ENCODE measurements around the gene DLL3.
"Not testable (repeated sequence)": the region's sequence is repeated elsewhere in the genome, so short reads cannot be mapped to it uniquely, and the experiment has no call there.

DLL3 gene

GRCh38 chr19:39475748-39476147 is 23.0 kb upstream of the DLL3 start:
- no peak overlapping the region for H3K4me3 ChIP-seq (ENCODE audit: low read depth, low read length)
- no peak for TF ChIP-seq CTCF (IDR thresholded peaks at IDR 0.05; ENCODE audit: insufficient read depth, low read depth, low read length, missing control alignments)
- DNase-seq (ENCODE audit: low read depth), result no peak

DNA sequence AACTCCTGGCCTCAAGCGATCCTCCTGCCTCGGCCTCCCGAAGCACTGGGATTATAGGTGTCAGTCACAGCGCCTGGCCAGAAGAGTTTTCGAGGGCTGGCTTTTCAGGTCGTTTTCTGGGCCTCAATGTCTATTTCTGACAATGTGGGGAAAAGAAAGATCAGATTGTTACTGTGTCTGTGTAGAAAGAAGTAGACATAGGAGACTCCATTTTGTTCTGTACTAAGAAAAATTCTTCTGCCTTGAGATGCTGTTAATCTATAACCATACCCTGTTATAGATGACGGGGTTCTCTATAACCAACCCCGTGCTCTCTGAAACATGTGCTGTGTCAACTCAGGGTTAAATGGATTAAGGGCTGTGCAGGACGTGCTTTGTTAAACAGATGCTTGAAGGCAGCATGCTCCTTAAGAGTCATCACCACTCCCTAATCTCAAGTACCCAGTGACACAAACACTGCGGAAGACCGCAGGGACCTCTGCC is 19.4 kb upstream of the DLL3 start:
- H3K4me3 ChIP-seq (ENCODE audit: low read depth, low read length); DNase-seq (ENCODE audit: low read depth): not testable (repeated sequence)

- no peak for DNase-seq (ENCODE audit: low read depth)
- peak overlapping the region; percentile 71 for H3K4me3 ChIP-seq (ENCODE audit: low read depth, low read length)
- no peak for TF ChIP-seq CTCF (IDR thresholded peaks at IDR 0.05; ENCODE audit: insufficient read depth, low read depth, low read length, missing control alignments)
Measured at GRCh38 chr19:39479916-39480315, 18.8 kb upstream of the DLL3 start.

DNA sequence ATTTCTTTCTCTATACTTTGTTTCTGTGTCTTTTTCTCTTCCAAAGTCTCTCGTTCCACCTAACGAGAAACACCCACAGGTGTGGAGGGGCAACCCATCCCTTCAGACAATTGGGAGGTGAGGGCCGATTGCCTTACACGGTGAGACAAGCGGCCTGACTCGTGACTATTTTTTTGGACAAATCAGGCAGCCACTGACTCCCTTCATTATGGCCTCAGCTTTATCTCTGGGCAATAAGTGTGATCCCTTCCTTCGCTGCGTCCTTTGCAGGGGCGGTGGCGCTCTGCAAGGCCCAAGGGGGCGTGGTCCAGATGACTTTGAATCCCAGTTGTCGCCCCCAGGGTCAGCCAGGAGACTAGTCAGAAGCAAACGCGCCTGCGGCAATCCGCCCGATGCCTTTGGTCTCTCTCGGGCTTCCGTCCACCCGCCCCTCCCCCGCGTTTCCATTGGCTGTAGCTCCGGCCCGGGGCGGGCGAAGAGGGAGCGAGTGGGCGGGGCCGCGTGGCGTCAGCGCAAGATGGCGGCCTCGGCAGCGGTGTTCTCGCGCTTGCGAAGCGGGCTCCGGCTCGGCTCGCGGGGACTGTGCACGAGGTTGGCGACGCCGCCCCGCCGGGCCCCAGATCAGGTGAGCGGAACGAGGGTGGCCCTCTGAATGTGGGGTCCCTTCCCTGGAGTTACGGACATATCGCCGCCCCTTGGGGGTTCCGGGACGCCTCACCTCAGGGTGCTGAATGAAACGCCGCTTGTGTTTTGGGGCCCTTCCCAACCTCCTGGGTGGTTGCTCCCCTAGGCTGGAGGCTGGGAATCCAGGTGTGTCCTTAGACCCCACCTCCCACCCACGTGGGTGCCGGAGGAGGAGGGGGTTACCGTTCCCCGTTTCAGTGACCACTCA is 18.2 kb upstream of the DLL3 start, which contains the start of gene TIMM50:
TIMM50 (plus strand) TSS at position 502 of the 892 bp plus-strand sequence; CDS start at position 518, 16 bp downstream.
- H3K4me3 ChIP-seq (ENCODE audit: low read depth, low read length), result peak within 1 kb of the TSS; percentile 71
- peak; percentile 97 for DNase-seq (ENCODE audit: low read depth)
- no peak for TF ChIP-seq CTCF (IDR thresholded peaks at IDR 0.05; ENCODE audit: insufficient read depth, low read depth, low read length, missing control alignments)

GRCh38 chr19:39481229-39481545 is 17.6 kb upstream of the DLL3 start:
- DNase-seq (ENCODE audit: low read depth), result no peak
- TF ChIP-seq CTCF (IDR thresholded peaks at IDR 0.05; ENCODE audit: insufficient read depth, low read depth, low read length, missing control alignments), result no peak
- H3K4me3 ChIP-seq (ENCODE audit: low read depth, low read length), result peak overlapping the region; percentile 71

DNA sequence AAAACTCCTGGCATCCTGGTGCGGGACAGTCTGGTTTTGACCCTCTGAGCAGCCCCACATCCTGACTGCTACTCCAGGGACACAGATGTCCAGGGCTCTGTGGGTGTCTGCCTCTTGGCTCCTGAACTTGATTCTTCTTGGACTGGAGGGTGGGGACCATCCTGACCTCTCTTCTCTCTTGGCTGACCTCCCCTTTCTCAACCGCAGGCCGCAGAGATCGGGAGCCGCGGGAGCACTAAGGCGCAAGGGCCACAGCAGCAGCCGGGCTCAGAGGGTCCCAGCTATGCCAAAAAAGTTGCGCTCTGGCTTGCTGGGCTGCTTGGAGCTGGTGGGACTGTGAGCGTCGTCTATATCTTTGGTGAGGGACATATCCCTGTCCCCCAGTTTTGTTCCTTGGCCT is 17.1 kb upstream of the DLL3 start:
- DNase-seq (ENCODE audit: low read depth), result no peak
- TF ChIP-seq CTCF (IDR thresholded peaks at IDR 0.05; ENCODE audit: insufficient read depth, low read depth, low read length, missing control alignments), result no peak
- H3K4me3 ChIP-seq (ENCODE audit: low read depth, low read length), result peak overlapping the region; percentile 71

DNA sequence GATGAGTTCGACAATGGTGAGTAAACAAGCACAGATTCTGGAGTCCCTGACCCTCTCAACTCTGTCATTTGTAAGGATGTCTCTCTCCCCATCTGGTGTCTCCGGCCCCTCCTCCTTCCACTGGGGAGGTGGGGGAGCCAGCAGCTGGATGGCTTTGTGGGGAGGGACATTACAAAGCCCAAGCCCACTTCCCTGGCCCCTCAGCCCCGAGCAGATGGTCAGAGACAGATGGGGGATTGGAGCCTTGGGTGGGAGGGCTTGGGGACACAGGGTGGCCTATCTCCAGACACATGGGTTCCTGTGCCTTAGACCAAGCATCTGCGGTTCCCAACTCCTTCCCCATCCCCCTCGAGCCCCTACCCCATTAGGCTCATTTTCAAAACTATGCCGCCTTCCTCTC is 15.6 kb upstream of the DLL3 start:
- DNase-seq (ENCODE audit: low read depth), result no peak
- no peak for TF ChIP-seq CTCF (IDR thresholded peaks at IDR 0.05; ENCODE audit: insufficient read depth, low read depth, low read length, missing control alignments)
- H3K4me3 ChIP-seq (ENCODE audit: low read depth, low read length), result no peak overlapping the region

Data from GM12865 (cell line).